ENCODE measurements around the gene GPR141.

DNA sequence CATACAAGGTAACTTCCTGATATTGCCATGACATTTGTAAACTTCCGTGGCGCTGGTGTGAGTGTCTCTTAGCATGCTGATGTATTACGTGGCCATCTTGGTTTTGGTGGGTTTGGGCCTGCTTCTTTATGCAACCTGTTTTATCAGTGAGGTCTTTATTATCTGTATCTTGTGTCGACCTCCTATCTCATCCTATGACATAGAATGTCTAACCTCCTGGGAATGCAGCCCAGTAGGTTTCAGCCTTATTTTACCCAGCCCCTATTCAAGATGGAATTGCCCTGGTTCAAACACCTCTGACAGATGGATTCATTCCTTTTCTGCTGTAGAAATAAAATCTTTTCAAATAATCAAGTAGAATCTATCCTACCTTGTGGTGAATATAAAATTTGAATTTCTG, 23.0 kb upstream of the GPR141 start:
- no peak for TF ChIP-seq POLR2A (IDR thresholded peaks at IDR 0.05; ENCODE audit: low read length)
- no peak for TF ChIP-seq GATA1 (IDR thresholded peaks at IDR 0.05; ENCODE audit: low read depth, low read length)

All from erythroblast (primary cell).